ENCODE data around the gene ZNF764.
"Not testable (repeated sequence)": the region's sequence is repeated elsewhere in the genome, so short reads cannot be mapped to it uniquely, and the experiment has no call there.

GRCh38 chr16:30539986-30540526, 18.1 kb downstream of the ZNF764 start:
- not testable (repeated sequence) for TF ChIP-seq CTCF, POLR2A (IDR thresholded peaks at IDR 0.05)
